Muscle of leg (tissue), 11 donors: ENCODE measurements around the gene MTSS2. TPM values are rescaled to one million over a fixed set of nuclear protein-coding genes. Genes with fewer than 3 reads are reported as not detected.

Experiments
- DNase-seq: peaks from one replicate; pipeline ENCODE4 v3.0.0; 2013
- H3K27ac ChIP-seq: one replicate; pipeline ENCODE4 v1.5.1; 2013; ENCODE audit warnings: mild to moderate bottlenecking, low read length, control low read depth
- H3K27me3 ChIP-seq: one replicate; pipeline ENCODE4 v1.6.1; 2013; ENCODE audit warnings: low read length; ENCODE audit not compliant: control insufficient read depth, insufficient read depth
- H3K36me3 ChIP-seq: one replicate; pipeline ENCODE4 v1.6.1; 2013; ENCODE audit warnings: low read length; ENCODE audit not compliant: control insufficient read depth, insufficient read depth
- H3K4me1 ChIP-seq: one replicate; pipeline ENCODE4 v1.6.1; 2013; ENCODE audit warnings: low read length; ENCODE audit not compliant: control insufficient read depth, insufficient read depth
- H3K4me3 ChIP-seq: one replicate; pipeline ENCODE4 v1.5.1; 2013; ENCODE audit warnings: low read length, control low read depth
- H3K9me3 ChIP-seq: replicated peaks from 2 replicates; pipeline ENCODE4 v1.6.1; 2013; ENCODE audit warnings: low read depth, low read length; ENCODE audit not compliant: control insufficient read depth
- WGBS: methylation state at CpG from one replicate; pipeline ENCODE4 v1.1.5; 2013; ENCODE audit warnings: missing lambda C conversion rate; ENCODE audit not compliant: insufficient coverage; 5-methylcytosine and 5-hydroxymethylcytosine counted together
- polyA plus RNA-seq, 8 donors: library from polyadenylated mRNA; unstranded; fragments of 120-200 nt; gene quantifications; one replicate each; pipeline versions ENCODE4 v1.2.1 to v1.2.3, GENCODE V29; 2013; ENCODE audit warnings: inconsistent platforms in 1 of 8, low replicate concordance in 1 of 8; ENCODE audit not compliant: insufficient read length in 8 of 8, insufficient read depth in 1 of 8
- total RNA-seq: library from RNA; stranded (reverse); fragments of 120-200 nt; gene quantifications from one replicate; pipeline ENCODE4 v1.2.4, GENCODE V29; 2013

Gene MTSS2
- total and polyA plus RNA-seq, 9 donors = 28.9 to 150 (median 125) TPM

GRCh38 chr16:70715055-70715858 is 29.4 kb upstream of the MTSS2 start:
- H3K27me3 ChIP-seq = no peaks in the 10 kb centered on the region
- DNase-seq = peak; percentile 85
- WGBS = 25% methylated on average over 10 of the region's 23 CpGs
- H3K27ac ChIP-seq = peak overlapping the region; percentile 97
- no peaks in the 10 kb centered on the region for H3K36me3 ChIP-seq
- H3K9me3 ChIP-seq = peaks cover 3% of the 10 kb centered on the region
- H3K4me1 ChIP-seq = peaks cover 81% of the 10 kb centered on the region
- H3K4me3 ChIP-seq = no peak overlapping the region

GRCh38 chr16:70714581-70715054 is 28.8 kb upstream of the MTSS2 start:
- 47% methylated on average over 6 of the region's 10 CpGs for WGBS
- peak overlapping the region; percentile 97 for H3K27ac ChIP-seq
- no peaks in the 10 kb centered on the region for H3K36me3 ChIP-seq
- no peak for DNase-seq
- H3K9me3 ChIP-seq = peaks cover 2% of the 10 kb centered on the region
- no peak overlapping the region for H3K4me3 ChIP-seq
- H3K4me1 ChIP-seq = peaks cover 88% of the 10 kb centered on the region
- no peaks in the 10 kb centered on the region for H3K27me3 ChIP-seq

- DNase-seq = peak; percentile 52
- Histone ChIP-seq H3K36me3 (no peaks in the 10 kb centered on the region), H3K27me3 (no peaks in the 10 kb centered on the region), H3K4me1 (peaks cover 95% of the 10 kb centered on the region), H3K27ac (peak overlapping the region; percentile 97), H3K4me3 (no peak overlapping the region), H3K9me3 (no peaks in the 10 kb centered on the region)
- no CpG with 5 or more reads among the region's 10 CpGs for WGBS
These were observed 28.0 kb upstream of the MTSS2 start for GRCh38 chr16:70713824-70714223.

GRCh38 chr16:70713342-70713741 is 27.5 kb upstream of the MTSS2 start:
- Histone ChIP-seq H3K27ac (peak overlapping the region; percentile 97), H3K4me1 (peaks cover 97% of the 10 kb centered on the region), H3K36me3 (no peaks in the 10 kb centered on the region), H3K27me3 (no peaks in the 10 kb centered on the region), H3K9me3 (no peaks in the 10 kb centered on the region), H3K4me3 (no peak overlapping the region)
- DNase-seq = no peak
- WGBS = 83% methylated on average over 1 of the region's 5 CpGs

GRCh38 chr16:70712942-70713341 is 27.1 kb upstream of the MTSS2 start:
- no peak for DNase-seq
- no peak overlapping the region for H3K4me3 ChIP-seq
- no peaks in the 10 kb centered on the region for H3K9me3 ChIP-seq
- H3K4me1 ChIP-seq = peaks cover 99% of the 10 kb centered on the region
- WGBS = 86% methylated on average over 9 of the region's 12 CpGs
- no peaks in the 10 kb centered on the region for H3K27me3 ChIP-seq
- H3K36me3 ChIP-seq = no peaks in the 10 kb centered on the region
- no peak overlapping the region for H3K27ac ChIP-seq

GRCh38 chr16:70712359-70712758 is 26.5 kb upstream of the MTSS2 start:
- DNase-seq = no peak

GRCh38 chr16:70711211-70712031 is 25.6 kb upstream of the MTSS2 start:
- no peaks in the 10 kb centered on the region for H3K27me3 ChIP-seq
- H3K4me3 ChIP-seq = no peak overlapping the region
- 84% methylated on average over 10 of the region's 14 CpGs for WGBS
- no peaks in the 10 kb centered on the region for H3K36me3 ChIP-seq
- peak overlapping the region; percentile 20 for H3K27ac ChIP-seq
- H3K9me3 ChIP-seq = no peaks in the 10 kb centered on the region
- peaks cover 100% of the 10 kb centered on the region for H3K4me1 ChIP-seq
- no peak for DNase-seq

More at GRCh38 chr16:70712359-70712758, 26.5 kb upstream of the MTSS2 start:
- no peak overlapping the region for H3K4me3 ChIP-seq
- H3K36me3 ChIP-seq = no peaks in the 10 kb centered on the region
- 83% methylated on average over 10 of the region's 11 CpGs for WGBS
- H3K9me3 ChIP-seq = no peaks in the 10 kb centered on the region
- H3K27me3 ChIP-seq = no peaks in the 10 kb centered on the region
- H3K27ac ChIP-seq = no peak overlapping the region
- H3K4me1 ChIP-seq = peaks cover 100% of the 10 kb centered on the region

GRCh38 chr16:70710422-70711210 is 24.8 kb upstream of the MTSS2 start:
- H3K4me3 ChIP-seq = no peak overlapping the region
- WGBS = 73% methylated on average over 30 of the region's 31 CpGs
- H3K4me1 ChIP-seq = peaks cover 100% of the 10 kb centered on the region
- no peak for DNase-seq
- H3K27me3 ChIP-seq = no peaks in the 10 kb centered on the region
- no peaks in the 10 kb centered on the region for H3K9me3 ChIP-seq
- H3K27ac ChIP-seq = no peak overlapping the region
- H3K36me3 ChIP-seq = peaks cover 3% of the 10 kb centered on the region

- Histone ChIP-seq H3K36me3 (peaks cover 3% of the 10 kb centered on the region), H3K4me1 (peaks cover 100% of the 10 kb centered on the region), H3K4me3 (no peak overlapping the region), H3K9me3 (no peaks in the 10 kb centered on the region), H3K27me3 (no peaks in the 10 kb centered on the region), H3K27ac (no peak overlapping the region)
- DNase-seq = no peak
- 74% methylated on average over 7 of the region's 7 CpGs for WGBS
These were observed 24.1 kb upstream of the MTSS2 start for GRCh38 chr16:70709942-70710341.
